ENCODE measurements around the gene CPLX3. TPM values are rescaled to one million over a fixed set of nuclear protein-coding genes. Genes with fewer than 3 reads are reported as not detected.

Gene CPLX3
- total RNA-seq, 4 donors from 2014 or later = not detected

- WGBS, 2 donors (ENCODE audit: low coverage in 1 of 2) = 88 to 94% methylated on average over 3 to 6 of the region's 14 CpGs
- ATAC-seq = no peak
- TF ChIP-seq, protein P1, sequence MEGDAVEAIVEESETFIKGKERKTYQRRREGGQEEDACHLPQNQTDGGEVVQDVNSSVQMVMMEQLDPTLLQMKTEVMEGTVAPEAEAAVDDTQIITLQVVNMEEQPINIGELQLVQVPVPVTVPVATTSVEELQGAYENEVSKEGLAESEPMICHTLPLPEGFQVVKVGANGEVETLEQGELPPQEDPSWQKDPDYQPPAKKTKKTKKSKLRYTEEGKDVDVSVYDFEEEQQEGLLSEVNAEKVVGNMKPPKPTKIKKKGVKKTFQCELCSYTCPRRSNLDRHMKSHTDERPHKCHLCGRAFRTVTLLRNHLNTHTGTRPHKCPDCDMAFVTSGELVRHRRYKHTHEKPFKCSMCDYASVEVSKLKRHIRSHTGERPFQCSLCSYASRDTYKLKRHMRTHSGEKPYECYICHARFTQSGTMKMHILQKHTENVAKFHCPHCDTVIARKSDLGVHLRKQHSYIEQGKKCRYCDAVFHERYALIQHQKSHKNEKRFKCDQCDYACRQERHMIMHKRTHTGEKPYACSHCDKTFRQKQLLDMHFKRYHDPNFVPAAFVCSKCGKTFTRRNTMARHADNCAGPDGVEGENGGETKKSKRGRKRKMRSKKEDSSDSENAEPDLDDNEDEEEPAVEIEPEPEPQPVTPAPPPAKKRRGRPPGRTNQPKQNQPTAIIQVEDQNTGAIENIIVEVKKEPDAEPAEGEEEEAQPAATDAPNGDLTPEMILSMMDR (IDR thresholded peaks at IDR 0.05) = no peak
- TF ChIP-seq POLR2A (IDR thresholded peaks at IDR 0.05) (no peak), POLR2AphosphoS5 (IDR thresholded peaks at IDR 0.05) (no peak), EP300 (IDR thresholded peaks at IDR 0.05) (no peak)
- Histone ChIP-seq H3K27ac (peak overlapping the region in 1 of 4 donors; percentile 87), H3K36me3 (peaks cover 0 to 72% of the 10 kb centered on the region in 2 donors), H3K4me3 (peak overlapping the region; percentile 88 to 98), H3K9me3 (no peaks in the 10 kb centered on the region), H3K27me3 (no peaks in the 10 kb centered on the region), H3K4me1 (peaks cover 0 to 35% (median 21%) of the 10 kb centered on the region in 3 donors)
Observed at GRCh38 chr15:74841891-74842373, 15.5 kb downstream of the CPLX3 start.

DNA sequence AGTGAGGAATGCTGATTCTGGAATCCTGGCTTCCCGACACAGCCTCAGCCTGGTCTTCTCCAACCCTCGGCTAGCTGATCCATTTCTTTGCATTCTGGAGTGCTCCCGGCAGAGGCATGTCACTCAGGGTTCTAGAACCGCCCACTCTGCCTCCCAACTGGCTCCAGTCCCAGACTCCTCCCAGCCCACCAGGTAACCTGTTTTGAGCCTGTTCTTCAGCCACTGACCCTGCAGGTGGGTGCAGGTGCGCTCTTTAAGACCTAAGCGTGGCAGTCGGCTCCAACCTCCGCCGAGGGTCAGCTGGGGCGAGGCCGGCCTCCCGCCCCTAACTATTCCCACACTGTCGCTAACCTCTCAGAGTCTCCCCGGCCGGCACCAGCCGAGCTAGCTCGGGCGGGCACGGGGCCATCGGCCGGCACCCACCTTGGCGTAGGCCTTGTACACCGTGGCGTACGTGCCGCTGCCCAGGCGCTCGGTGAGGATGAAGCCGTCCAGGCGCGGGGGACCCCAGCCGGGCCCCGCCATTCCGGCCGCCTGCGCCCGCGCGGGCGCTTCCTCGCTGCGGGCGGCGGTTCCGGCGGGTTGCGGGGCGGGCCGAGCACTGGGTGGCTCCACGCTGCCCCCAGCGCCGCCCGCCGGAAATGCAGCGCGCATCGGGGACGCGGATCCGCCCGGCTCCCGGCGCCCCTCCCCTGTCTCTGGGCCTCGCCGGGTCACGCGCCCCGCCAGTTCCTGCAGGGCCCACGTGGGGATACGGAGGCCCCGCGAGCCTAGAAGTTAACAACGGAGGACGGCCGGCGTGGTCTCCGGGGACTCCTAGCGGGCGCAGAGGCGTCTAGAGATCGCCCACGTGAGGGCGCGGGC lies 16.4 kb downstream of the CPLX3 start, which contains the start of gene ULK3:
Gene ULK3, minus strand, starts transcription at position 576 of the 864 bp plus-strand sequence. Its CDS starts 51 bp downstream, at position 525.
- Histone ChIP-seq H3K4me3 (peak within 1 kb of the TSS; percentile 88 to 98), H3K4me1 (peaks cover 0 to 43% (median 21%) of the 10 kb centered on the region in 3 donors), H3K9me3 (no peaks in the 10 kb centered on the region), H3K27ac (peak within 1 kb of the TSS; percentile 29 to 95 (median 88)), H3K36me3 (peaks cover 0 to 72% of the 10 kb centered on the region in 2 donors), H3K27me3 (no peaks in the 10 kb centered on the region)
- WGBS, 2 donors (ENCODE audit: low coverage in 1 of 2) = 0 to 2% methylated on average over 1 to 11 of the region's 84 CpGs
- peak; percentile 94 for ATAC-seq
- TF ChIP-seq EP300 (IDR thresholded peaks at IDR 0.05) (no peak), POLR2A (IDR thresholded peaks at IDR 0.05) (peak; percentile 50 to 82), POLR2AphosphoS5 (IDR thresholded peaks at IDR 0.05) (peak; percentile 63)
- TF ChIP-seq, protein P1 (IDR thresholded peaks at IDR 0.05) = peak in 3 of 4 experiments; percentile 79 to 96 (median 91)

DNA sequence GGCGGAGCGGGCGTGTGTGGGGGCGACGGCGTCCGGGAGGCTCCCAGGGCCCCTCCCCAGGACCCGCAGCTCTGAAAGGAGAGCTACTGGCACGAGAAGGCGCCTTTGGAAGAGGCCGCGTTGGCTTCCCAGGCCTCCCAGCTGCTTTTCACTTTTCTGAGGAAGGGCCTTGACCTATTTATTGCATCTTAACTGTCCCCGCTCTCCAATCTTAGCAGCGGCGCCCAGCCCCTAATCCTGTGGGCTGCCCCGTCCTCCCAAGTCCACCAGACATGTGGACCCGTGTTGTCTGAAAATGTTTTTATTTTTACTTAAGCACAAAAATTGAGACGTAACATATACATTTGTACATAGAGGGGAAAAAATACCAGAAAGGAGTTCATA lies 17.0 kb downstream of the CPLX3 start:
- H3K27ac ChIP-seq = peak overlapping the region; percentile 23 to 95 (median 88)
- H3K27me3 ChIP-seq = no peaks in the 10 kb centered on the region
- 15 to 25% methylated on average over 5 to 8 of the region's 18 CpGs for WGBS, 2 donors (ENCODE audit: low coverage in 1 of 2)
- no peaks in the 10 kb centered on the region for H3K9me3 ChIP-seq
- no peak for ATAC-seq
- TF ChIP-seq POLR2A (IDR thresholded peaks at IDR 0.05) = no peak
- TF ChIP-seq, protein P1 (IDR thresholded peaks at IDR 0.05) = no peak
- no peak for TF ChIP-seq POLR2AphosphoS5 (IDR thresholded peaks at IDR 0.05)
- TF ChIP-seq EP300 (IDR thresholded peaks at IDR 0.05) = no peak
- H3K4me1 ChIP-seq = peaks cover 0 to 49% (median 21%) of the 10 kb centered on the region in 3 donors
- peak overlapping the region; percentile 88 to 98 for H3K4me3 ChIP-seq
- peaks cover 0 to 72% of the 10 kb centered on the region in 2 donors for H3K36me3 ChIP-seq

- peaks cover 0 to 72% of the 10 kb centered on the region in 2 donors for H3K36me3 ChIP-seq
- no peak for ATAC-seq
- peak overlapping the region in 3 of 4 donors; percentile 87 to 95 (median 89) for H3K27ac ChIP-seq
- WGBS, 2 donors (ENCODE audit: low coverage in 1 of 2) = 30% methylated on average over 2 of the region's 12 CpGs; no CpG with 5 or more reads in 1 of the 2 donors
- no peaks in the 10 kb centered on the region for H3K9me3 ChIP-seq
- H3K4me3 ChIP-seq = peak overlapping the region in 1 of 2 donors; percentile 98
- no peaks in the 10 kb centered on the region for H3K27me3 ChIP-seq
- TF ChIP-seq POLR2AphosphoS5 (IDR thresholded peaks at IDR 0.05) (no peak), POLR2A (IDR thresholded peaks at IDR 0.05) (no peak), EP300 (IDR thresholded peaks at IDR 0.05) (no peak)
- TF ChIP-seq, protein P1 (IDR thresholded peaks at IDR 0.05) = no peak
- H3K4me1 ChIP-seq = peaks cover 0 to 50% (median 21%) of the 10 kb centered on the region in 3 donors
Observed at GRCh38 chr15:74843891-74844299, 17.5 kb downstream of the CPLX3 start.

Measured in gastroesophageal sphincter (tissue), 4 donors.